Measurements from ENCODE around the gene SLC5A4.

GRCh38 chr22:32236970-32237369 is 18.2 kb downstream of the SLC5A4 start:
- TF ChIP-seq CTCF (conservative IDR thresholded peaks at IDR 0.05) = no peak
- TF ChIP-seq ZFX (IDR thresholded peaks at IDR 0.05) = no peak
